ENCODE data around the gene NRP2. TPM values are rescaled to one million over a fixed set of nuclear protein-coding genes. Genes with fewer than 3 reads are reported as not detected.

The NRP2 gene
- total RNA-seq, 1 experiment from 2014 or later: 1.2 TPM

GRCh38 chr2:205699515-205700289 is 17.4 kb downstream of the NRP2 start (continued):
- TF ChIP-seq SRF (IDR thresholded peaks at IDR 0.05; ENCODE audit: low read depth) (no peak), POLR2A (IDR thresholded peaks at IDR 0.05; ENCODE audit: borderline replicate concordance, extremely low read depth, insufficient read depth, insufficient read length) (no peak), EZH2 (IDR thresholded peaks at IDR 0.05) (no peak), EZH2phosphoT487 (IDR thresholded peaks at IDR 0.05; ENCODE audit: borderline replicate concordance) (no peak), MAX (IDR thresholded peaks at IDR 0.05) (no peak), YY1 (IDR thresholded peaks at IDR 0.05; ENCODE audit: extremely low read depth, insufficient replicate concordance, low read depth, low read length) (no peak), ATF3 (IDR thresholded peaks at IDR 0.05) (no peak)

- no peaks in the 10 kb centered on the region for H3K9me3 ChIP-seq (ENCODE audit: control insufficient read depth in 1 of 2, insufficient read depth in 1 of 2, low read depth in 1 of 2, low read length in 2 of 2)
- H3K4me1 ChIP-seq (ENCODE audit: control insufficient read depth in 1 of 2, insufficient read depth in 2 of 2, low read length in 2 of 2): peaks cover 5 to 32% of the 10 kb centered on the region in 2 experiments
- ATAC-seq (peak; percentile 37; the same call in 1 of the 2 replicates), DNase-seq (ENCODE audit: low read depth, low spot score) (no peak)
- ChIA-PET RAD21 (ENCODE audit: low non-redundant PET in 1 of 2, low total read pairs in 2 of 2, uncharacterized antibody in 2 of 2, unreplicated experiment in 2 of 2) (no interaction called here), CTCF (no interaction called here), POLR2A (no interaction called here)
- no peaks in the 10 kb centered on the region for H3K79me2 ChIP-seq (ENCODE audit: insufficient read depth, low read length)
- H3K9me2 ChIP-seq (ENCODE audit: insufficient read depth): no peaks in the 10 kb centered on the region
- no peak overlapping the region for H2AFZ ChIP-seq (ENCODE audit: low read depth, low read length, poor library complexity, severe bottlenecking)
- no peak overlapping the region for H3K27ac ChIP-seq (ENCODE audit: low read depth, low read length)
- no peaks in the 10 kb centered on the region for H3K27me3 ChIP-seq (ENCODE audit: insufficient read depth, low read length)
- TF ChIP-seq REST (IDR thresholded peaks at IDR 0.05; ENCODE audit: low read depth): no peak
- TF ChIP-seq POLR2AphosphoS5 (IDR thresholded peaks at IDR 0.05; ENCODE audit: low read depth, low read length): no peak
- peak; percentile 13 for TF ChIP-seq TCF7L2 (IDR thresholded peaks at IDR 0.05; ENCODE audit: borderline replicate concordance, extremely low read depth, insufficient read depth, insufficient read length)
- intact Hi-C loops (cut with micrococcal nuclease): no loop called here
- no peak overlapping the region for H3K4me3 ChIP-seq (replicated peaks in 1 of 2; ENCODE audit: low read depth in 1 of 2, low read length in 2 of 2)
- no TSS peak for BruUV-seq (replicated peaks)
- H3K4me2 ChIP-seq (ENCODE audit: low read length): peak overlapping the region; percentile 44
- H3K9ac ChIP-seq (ENCODE audit: low read length): no peak overlapping the region
- H3K36me3 ChIP-seq (ENCODE audit: control insufficient read depth in 1 of 2, insufficient read depth in 2 of 2, low read length in 2 of 2): no peaks in the 10 kb centered on the region
- H4K20me1 ChIP-seq (ENCODE audit: insufficient read depth): no peaks in the 10 kb centered on the region
Measured at GRCh38 chr2:205700331-205701132, 18.2 kb downstream of the NRP2 start.

Data from HCT116 (cell line).